GM21526 (cell line): ENCODE results near the gene BCL7B.
A peak's percentile ranks its signal among the peaks of the same experiment; 100 is the strongest.
"Not testable (repeated sequence)": the region's sequence is repeated elsewhere in the genome, so short reads cannot be mapped to it uniquely, and the experiment has no call there.

Source experiments
- ATAC-seq: cut with Tn5 transposase; IDR thresholded peaks from one replicate; pipeline ENCODE4 v1.9.1; 2021; ENCODE audit warnings: moderate library complexity; ENCODE audit not compliant: unreplicated experiment, low FRiP score

Gene BCL7B

DNA sequence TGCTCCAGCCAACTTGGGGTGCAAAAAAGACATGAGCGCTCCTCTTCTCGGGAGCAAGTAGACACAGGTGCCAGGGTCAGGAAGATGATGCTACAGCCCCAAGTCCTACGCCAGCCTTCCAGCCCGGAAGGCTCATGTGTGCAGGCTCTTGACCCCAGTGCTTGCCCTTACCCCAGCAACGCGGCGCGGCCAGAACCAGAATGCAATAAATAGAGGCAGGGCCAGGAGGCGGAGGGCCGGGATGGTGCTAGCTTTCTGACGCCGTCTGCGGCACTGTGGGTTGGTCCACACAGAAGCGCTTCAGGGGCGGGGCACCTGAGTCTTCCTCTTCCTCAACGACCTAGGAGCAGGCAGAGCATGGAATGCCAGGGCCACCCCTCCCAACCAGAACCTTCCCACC lies 20.4 kb downstream of the BCL7B start:
- ATAC-seq, result no peak

DNA sequence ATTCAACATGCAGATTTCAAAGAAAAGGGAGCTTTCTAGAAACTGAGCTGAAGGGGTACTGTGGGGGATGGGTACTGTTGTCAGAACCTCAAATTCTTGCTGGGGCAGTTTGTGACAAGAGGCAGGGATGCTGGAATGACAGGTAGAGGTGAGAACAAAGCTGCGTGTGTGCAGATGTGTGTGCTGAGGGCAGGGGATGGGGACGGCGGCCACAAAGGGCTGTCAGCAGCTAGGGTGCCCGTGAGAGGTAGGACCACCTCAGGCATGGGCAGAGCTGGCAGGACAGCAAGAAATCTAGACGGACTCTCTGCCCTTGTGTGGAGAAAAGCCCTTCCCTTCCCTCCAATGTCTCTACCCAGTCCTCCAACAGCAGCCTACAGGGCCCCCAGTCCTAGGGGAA lies 21.0 kb downstream of the BCL7B start:
- no peak for ATAC-seq

DNA sequence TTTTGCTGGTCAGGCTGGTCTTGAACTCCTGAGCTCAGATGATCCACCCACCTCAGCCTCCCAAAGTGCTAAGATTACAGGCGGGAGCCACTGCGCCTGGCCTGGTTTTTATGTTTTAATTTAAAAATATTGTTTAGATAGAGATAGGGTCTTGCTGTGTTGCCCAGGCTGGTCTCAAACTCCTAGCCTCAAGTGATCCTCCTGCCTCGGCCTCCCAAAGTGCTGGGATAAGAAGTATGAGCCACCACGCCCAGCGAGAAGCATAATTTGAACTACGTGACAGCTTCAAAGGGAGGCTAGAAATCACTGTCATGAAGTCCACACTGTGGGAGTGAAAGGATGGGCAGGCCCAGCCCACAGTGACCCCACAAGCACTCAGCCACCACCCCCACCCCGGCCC lies 21.6 kb downstream of the BCL7B start:
- not testable (repeated sequence) for ATAC-seq

DNA sequence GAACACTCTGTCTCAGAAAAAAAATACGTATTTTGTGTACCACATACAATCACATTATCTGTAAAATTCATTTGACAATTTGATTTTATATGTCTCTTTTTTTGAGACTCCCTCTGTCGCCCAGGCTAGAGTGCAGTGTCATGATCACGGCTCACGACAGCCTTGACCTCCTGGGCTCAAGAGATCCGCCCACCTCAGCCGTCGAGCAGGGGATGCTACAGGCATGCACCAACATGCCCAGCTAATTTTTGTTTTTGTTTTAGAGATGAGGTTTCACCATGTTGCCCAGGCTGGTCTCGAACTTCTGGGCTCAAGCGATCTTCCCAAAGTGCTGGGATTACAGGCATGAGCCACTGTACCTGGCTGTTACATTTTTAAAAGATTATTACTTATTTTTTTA lies 23.7 kb downstream of the BCL7B start:
- ATAC-seq, result no peak

DNA sequence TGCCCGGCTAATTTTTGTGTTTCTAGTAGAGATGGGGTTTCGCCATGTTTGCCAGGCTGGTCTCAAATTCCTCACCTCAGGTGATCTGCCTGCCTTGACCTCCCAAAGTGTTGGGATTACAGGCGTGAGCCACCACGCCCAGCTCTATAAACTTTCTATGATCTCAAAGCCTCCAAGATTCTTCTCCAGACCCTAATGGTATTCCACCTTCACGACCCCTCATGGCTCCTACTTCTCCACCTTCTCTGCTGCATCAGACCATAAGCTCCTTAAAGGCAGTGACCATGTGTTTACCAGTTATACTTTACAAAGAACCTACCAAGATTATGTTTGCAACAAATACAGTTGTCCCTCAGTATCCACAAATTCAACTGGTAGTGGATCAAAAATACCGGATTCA lies 25.3 kb downstream of the BCL7B start:
- no peak for ATAC-seq

DNA sequence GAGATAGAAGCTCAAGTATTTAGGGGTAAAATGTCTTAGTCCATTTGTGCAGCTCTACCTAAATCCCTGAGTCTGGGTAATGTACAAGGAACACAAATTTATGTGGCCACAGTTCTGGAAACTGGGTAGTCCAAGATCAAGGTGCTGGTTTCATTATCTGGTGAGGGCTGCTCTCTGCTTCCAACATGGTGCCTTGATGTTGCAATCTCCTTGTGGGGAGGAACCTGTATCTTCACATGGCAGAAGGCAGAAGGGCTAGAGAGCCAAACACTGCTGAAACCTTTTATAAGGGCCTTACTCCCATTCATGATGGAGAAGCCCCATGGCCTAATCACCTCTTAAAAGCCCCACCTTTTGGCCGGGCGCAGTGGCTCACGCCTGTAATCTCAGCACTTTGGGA lies 26.7 kb downstream of the BCL7B start:
- no peak for ATAC-seq

DNA sequence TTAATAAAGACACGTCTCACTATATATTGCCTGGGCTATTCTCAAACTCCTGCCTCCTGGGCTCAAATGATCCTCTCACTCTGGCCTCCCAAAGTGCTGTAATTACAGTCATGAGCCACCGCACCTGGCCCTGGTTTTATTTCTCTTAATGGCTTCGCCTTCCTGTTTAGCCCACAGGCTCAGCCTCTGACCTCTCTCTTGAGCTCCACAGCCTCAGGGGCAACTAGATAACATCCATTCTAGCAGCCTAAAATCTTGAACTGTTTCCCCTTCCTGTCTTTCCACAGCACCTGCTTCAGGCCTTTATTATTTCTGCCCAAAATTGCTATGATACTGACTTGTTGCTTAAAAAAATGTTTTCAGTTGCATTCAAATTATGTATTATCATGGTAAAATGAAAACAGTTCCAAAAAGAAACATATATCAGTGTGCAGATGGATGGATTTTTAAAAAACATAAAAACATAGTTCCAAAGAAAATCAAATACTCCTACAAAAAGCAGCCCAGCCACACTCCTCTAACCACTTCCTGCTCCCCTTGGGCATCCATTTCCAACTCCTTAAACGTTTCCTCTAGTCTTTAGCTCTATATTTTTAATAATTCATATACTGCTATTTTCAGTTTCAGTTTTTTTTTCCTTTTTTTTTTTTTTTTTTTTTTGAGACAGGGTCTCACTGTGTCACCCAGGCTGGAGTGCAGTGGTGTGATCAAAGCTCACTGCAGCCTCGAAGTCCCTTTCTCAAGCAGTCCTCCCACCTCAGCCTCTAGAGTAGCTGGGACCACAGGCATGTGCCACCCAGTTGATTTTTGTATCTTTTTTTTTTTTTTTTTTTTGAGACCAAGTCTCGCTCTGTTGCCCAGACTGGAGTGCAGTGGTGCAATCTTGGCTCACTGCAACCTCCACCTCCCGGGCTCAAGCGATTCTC lies 30.3 kb downstream of the BCL7B start:
- no peak for ATAC-seq

DNA sequence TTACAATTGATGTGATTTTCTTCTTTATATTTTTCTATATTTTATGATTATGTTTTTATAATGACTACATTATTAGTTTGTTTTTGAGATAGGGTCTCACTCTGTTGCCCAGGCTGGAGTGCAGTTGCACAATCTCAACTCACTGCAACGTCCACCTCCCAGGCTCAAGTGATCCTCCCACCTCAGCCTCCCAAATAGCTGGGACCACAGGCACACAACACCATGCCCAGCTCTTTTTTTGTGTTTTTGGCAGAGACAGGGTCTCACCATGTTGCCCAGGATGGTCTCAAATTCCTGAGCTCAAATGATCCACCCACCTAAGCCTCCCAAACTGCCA lies 31.4 kb downstream of the BCL7B start:
- not testable (repeated sequence) for ATAC-seq

DNA sequence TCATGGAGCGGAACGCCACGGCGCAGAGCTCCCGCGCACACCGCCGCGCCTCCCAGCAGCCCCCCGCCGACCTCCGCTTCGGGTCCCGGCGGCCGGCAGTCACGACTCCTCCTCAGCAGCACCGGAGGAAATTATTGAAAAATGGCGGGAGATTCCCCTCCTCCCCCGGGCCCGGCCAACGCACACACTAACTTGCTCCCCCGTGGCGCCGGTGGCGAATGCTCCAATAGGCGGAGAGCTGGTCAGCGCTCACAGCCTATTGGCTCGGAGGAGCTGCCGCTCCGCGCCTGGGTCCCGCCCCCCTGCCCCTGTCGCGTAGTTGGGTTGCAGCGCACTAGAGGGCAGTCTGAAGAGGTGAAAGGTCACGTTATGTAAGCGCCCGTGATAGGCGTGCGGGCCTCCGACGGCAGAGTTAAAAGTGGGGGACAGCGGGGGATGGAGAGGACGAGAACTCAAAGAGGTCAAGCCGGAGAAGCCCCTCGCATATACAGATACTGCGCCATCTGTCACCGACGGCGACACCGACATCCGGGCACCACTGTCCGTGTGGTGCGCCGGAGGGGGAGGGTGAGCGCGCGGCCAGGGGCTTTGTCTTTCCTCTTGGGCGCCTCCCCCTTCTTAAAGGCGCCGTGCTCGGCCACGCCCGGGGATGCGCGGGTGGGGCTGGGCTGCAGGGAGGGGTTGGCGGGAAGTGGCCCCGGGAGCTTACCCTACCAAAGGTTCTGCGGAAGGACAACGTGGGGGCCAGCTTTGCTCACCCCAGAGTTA lies 35.2 kb downstream of the BCL7B start, which contains the start of gene BAZ1B:
BAZ1B (minus strand) TSS at position 189 of the 768 bp plus-strand sequence. CDS start 360 bp downstream, outside the sequence.
- peak; percentile 80 for ATAC-seq

DNA sequence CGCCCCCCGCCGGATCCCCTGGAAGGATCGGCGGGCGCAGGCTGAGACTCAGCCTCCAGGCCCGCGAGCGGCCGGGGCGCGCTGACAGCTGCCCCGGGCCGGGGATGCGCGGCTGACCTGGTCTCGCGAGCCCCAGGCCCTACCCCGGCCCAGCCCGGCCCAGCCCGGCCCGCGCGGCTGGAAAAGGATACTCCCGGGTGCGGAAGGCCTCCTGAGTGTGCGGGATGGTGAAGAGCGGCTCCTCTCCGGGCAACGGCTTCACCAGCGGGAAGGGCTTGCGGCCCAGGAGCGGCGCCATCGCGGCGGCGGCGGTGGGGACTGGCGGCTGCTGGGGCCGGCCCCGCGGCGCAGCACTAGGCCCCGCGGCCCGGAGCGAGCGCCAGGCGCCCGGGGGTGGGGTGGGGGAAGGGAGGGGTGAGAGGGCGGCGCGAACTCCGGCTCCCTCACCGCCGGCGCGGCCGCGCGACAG lies 35.8 kb downstream of the BCL7B start:
- ATAC-seq, result peak; percentile 31

DNA sequence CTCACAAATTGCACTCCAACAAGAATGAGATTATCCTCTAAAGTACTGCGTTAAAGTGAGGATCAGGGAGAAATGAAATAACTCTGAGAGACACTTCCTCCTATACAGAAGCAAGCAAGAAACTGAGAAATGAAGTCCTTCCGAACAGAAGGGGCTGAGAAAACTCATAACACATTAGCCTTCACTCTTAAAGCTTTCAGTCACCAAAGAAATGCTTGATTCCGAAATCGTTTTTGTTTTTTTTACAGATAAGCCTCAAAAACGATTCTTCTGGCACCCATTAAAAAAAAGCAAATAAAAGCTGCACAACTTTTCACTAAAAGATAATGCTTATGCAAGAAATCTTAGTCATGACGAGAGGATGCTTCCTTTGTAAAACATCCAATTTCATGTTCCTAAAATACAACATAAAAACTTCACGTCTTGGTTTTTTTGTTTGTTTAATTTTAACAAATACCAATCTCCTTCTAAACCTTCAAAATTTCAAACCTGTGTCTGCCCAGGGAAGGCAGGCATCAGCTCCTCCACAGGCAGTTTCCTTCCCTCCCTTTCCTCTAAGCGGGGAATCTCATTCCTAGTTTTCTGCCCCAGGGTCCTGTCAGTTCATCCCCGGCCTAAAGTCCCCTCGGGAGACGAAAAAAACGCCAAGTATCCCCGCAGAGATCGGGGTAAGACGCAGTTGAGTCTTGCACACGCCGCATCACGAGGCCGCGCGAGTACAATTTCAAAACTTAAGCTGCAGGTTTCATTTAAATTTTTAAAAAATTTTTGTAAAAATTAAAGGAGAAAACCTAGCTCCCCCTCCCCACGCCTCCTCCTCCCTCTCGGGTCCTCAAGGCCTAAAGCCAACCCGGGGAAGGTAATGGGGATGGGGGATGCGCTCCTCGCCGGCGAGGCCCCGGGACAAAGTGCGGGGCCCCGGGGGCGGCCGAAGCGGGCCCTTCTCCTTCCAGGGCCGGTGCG lies 36.5 kb downstream of the BCL7B start:
- ATAC-seq, result no peak

DNA sequence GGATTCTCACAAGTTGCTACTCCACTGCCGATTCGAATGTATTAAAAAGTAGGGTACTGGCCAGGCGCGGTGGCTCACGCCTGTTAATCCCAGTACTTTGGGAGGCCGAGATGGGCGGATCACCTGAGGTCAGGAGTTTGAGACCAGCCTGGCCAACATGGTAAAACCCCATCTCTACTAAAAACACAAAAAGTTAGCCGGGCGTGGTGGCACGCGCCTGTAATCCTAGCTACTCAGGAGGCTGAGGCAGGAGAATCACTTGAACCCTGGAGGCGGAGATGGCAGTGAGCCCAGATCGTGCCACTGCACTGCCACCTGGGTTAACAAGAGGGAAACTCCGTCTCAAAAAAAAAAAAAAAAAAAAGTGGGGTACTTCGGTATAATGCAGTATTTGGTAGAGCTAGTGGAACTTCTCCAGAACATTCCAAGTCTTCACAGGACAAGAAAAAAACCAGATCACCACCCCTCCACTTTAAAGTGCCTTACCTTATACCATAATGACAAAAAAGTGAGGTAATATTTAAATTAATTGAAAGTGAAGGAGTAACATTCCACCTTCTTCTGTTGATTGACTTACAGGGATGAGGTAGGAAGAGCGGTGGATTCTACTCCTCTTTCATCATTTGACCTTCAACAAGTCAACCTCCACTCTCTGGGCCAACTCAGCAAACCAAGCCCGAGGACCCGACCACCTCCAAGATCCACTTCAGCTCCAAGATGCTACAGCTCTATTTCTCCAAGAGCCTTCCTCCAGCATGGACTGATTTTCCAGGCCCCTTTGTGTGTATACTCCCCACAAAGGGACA lies 37.4 kb downstream of the BCL7B start:
- no peak for ATAC-seq

DNA sequence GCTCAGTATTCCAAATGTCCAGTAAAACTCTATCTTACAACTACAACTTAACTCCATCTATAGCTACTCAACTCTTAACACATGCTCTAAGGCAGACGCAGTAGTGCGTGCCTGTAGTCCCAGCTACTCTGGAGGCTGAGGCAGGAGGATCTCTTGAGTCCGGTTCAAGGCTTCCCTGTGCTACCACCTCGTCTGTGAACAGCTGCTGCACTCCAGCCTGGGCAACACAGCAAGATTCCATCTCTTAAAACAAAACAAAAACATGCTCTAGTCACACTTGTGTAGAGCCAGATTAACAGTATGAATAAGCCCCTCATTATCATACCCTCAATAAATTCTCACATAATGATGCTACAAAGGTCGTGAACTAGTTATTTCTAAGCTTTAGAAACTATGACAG lies 39.0 kb downstream of the BCL7B start:
- ATAC-seq, result no peak

DNA sequence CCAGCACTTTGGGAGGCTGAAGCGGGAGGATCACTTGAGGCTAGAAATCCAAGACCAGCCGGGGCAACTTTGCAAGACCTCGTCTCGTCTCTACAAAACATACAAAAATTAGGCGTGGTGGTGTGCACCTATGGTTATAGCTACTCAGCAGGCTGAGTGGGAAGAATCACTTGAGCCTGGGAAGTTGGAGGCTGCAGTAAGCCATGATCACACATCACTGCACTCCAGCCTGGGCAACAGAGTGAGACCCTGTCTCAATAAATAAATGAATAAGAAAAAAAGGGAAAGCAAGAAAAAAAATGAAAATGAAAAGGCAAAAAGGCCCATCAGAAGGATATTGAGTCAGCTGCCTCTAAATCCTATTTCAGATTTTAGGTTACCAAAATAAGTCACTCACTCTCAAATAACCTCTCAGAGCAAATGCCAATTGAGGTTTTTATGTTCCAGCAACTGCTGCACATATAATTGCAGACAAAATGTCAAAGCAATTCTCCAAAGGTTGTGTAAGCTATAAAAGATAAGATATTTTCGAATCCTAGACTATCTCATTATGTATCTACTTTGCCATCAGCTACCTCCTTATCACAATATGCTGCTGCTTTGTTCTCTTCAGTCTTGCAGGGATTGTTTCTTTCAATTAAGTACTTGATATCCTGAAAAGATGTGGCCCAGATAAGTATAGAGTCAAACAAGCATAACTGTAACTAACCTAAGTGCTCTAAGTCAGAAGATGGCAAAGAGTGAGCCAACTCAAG lies 40.1 kb downstream of the BCL7B start:
- no peak for ATAC-seq

DNA sequence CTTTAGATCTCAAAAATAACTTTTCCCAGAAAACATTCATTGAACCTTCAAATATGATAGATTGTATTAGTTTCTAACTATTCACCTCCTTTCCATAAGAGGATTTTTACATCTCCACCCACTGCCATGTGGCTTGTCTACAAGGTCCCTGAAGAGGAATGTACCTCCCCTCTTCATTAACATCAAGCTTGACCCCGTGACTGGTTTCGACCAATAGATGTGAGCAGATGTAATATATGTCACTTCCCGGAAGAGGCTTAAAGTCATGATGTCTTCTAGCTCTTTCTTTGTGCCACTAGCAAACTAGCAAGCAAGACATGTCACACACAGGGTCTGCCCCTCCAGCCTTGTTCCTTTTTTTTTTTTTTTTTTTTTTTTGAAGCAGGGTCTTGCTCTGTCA lies 42.3 kb downstream of the BCL7B start:
- no peak for ATAC-seq

DNA sequence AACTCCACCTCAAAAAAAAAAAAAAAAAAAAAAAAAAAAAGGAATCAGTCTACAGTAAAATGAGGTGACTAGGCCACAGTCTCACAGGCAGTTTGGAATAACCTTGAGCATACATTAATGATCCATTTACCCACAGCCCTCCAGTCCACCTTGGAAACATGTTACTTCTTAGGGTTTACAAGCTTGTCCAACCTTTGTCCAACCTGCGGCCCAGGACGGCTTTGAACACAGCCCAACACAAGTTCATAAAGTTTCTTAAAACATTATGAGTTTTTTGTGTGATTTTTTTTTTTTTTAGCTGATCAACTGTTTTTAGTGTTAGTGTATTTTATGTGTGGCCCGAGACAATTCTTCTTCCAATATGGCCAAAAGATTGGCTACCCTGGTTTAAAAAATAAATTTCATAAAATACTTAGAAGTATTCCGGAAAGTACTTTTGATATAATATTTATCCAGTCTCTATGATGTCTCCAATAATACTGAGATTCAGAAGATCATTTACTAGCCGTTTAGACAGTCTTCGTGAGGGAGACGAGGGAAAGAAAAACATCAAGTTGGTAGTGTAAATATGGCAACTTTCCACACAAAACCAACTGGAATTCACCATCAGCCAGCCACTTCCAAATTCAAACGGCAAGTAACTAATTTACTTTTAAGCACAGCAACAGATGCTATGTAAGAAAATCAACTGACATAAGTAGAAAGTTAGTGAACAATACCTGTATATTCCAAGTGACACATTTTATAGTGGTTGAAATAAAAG lies 45.3 kb downstream of the BCL7B start:
- no peak for ATAC-seq

DNA sequence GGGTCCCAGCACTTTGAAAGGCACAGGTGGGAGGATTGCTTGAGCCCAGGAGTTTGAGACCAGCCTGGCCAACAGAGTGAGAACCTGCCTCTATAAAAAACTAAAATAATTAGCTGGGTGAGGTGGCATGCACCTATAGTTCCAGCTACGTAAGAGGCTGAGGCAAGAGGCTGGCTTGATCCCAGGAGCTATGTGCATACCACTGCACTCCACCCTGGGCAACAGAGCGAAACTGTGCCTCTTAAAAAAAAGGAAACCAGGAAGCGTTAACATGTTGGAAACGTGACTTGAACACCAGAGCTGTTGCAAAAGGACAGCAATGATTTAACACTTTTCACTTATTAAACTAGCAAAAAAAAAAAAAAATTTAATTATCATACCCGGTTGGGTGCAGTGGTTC lies 48.0 kb downstream of the BCL7B start:
- no peak for ATAC-seq

DNA sequence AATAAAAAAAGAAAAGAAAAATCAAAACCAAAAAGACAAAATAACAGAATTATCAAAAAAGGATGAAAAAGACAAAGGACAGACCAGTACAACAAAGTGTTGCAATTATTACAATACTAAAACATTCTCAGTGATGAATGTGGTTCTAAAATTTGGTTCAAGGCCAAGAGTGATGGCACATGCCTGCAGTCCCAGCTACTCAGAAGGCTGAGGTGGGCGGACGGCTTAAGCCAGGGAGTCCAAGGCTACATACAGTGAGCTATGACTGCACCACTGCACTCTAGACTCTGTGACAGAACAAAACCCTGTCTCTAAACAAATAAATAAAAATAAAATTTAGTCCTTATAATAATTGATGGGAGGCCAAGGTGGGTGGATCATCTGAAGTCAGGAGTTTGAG lies 49.9 kb downstream of the BCL7B start:
- ATAC-seq, result no peak
